ENCODE measurements around the gene ZNF19. TPM values are rescaled to one million over a fixed set of nuclear protein-coding genes. Genes with fewer than 3 reads are reported as not detected.
"Not testable (repeated sequence)": the region's sequence is repeated elsewhere in the genome, so short reads cannot be mapped to it uniquely, and the experiment has no call there.

Gene ZNF19
- total RNA-seq: 1.8 and 2.8 TPM in 2 replicates

DNA sequence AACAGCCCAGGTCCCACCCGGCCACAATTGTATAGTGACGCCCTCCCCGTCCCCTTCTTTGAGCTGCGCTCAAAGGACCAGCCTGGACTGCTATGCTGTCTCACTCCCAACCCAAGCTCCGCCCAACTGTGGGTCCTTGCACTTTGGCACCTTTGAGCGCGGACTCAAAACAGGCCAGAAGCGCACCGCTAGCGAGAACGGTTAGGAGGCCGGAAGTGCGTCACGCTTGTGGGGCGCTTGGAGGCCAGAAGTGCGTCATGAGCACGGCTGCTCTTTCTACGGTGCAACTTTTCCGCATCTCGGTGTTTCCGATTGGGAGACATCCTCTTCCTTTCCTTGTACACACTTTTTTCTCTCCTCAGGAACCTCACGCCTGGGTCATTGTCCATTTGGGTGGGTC, at the start of gene ZNF19:
TSS of gene ZNF19 (minus strand) at position 203 of the 400 bp plus-strand sequence. CDS start 7,210 bp downstream, outside the sequence.
- intact Hi-C loops (cut with micrococcal nuclease): no loop called here

DNA sequence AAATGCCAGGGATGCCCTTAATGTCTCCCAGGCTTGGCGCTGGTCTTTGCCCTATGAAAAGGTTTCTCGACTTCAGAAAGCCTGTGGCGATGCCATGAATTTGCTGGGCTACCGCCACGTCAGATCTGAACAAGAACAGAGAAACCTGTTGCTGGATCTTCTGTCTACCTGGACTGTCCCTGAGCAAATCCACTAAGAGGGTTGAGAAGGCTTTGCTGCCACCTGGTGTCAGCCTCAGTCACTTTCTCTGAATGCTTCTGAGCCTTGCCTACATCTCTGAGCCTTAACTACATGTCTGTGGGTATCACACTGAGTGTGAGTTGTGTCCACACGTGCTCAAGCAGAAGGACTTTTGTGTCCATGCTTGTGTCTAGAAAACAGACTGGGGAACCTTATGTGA, 48.5 kb upstream of the ZNF19 start:
- intact Hi-C loops (cut with micrococcal nuclease): loop anchor here (5.0 kb wide), 1 partner anchor 125 kb away; no protein-coding TSS in a partner anchor

DNA sequence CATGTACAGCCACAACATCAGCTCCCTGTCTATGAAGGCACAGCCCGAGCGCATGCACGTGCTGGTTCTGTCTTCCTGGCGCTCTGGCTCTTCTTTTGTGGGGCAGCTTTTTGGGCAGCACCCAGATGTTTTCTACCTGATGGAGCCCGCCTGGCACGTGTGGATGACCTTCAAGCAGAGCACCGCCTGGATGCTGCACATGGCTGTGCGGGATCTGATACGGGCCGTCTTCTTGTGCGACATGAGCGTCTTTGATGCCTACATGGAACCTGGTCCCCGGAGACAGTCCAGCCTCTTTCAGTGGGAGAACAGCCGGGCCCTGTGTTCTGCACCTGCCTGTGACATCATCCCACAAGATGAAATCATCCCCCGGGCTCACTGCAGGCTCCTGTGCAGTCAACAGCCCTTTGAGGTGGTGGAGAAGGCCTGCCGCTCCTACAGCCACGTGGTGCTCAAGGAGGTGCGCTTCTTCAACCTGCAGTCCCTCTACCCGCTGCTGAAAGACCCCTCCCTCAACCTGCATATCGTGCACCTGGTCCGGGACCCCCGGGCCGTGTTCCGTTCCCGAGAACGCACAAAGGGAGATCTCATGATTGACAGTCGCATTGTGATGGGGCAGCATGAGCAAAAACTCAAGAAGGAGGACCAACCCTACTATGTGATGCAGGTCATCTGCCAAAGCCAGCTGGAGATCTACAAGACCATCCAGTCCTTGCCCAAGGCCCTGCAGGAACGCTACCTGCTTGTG, 47.8 kb upstream of the ZNF19 start:
- intact Hi-C loops (cut with micrococcal nuclease): loop anchor here (5.0 kb wide), 1 partner anchor 125 kb away; no protein-coding TSS in a partner anchor

DNA sequence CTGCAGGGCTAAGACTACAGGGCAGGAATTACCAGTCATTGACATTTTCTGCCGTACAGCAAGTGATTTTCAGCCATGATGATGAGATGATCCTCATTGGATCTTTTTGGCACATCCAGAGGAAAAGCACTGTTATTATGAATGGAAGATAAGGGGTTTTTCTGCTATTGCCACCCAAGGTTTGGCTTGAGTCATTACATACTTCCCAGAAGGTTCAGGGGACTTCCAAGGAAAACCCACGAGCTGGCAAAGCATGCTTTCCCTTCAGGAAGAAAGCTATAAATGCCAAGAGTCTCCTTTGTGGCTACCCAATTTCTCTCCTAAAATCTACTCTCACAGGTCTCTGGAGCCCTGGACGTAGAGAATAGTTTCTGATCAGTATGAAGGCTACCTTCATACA, 43.2 kb upstream of the ZNF19 start:
- intact Hi-C loops (cut with micrococcal nuclease): no loop called here

DNA sequence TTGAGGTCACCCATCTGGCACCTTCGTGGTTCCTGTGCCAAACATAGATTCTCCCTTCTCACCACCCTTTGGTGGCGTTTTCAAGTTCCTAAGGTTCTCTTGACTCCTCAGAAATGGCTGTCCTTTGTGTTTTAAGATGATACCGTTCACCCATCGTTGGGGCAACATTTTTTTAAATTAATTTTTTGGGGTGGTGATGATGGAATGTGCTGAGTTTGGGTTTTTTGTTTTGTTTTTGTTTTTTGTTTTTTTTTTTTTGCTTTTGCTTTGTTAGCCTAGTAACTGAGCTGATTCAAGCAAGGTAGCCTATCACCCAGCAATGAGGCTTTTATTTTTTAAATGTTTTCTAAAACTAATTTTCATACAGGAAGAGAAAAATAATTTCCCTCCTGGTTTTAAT, 39.7 kb upstream of the ZNF19 start:
- intact Hi-C loops (cut with micrococcal nuclease): no loop called here

DNA sequence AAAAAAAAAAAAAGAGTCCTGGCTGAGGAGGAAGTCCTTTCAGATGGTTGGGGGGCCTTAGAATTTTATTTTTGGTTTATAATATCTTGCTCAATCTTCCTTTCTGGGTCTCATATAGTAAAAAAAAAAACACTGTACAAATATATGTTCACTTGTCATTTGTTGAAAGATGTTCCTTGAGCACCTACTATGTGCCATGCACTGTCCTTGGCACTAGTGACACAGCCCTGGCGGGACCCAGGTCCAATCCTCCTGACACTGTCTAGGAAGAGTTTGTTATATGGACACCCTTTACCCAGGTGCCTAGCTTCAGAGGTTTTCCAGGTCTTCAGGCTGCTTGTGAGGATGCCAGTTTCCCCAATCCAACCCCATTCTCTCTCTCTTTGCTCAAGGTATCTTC, 39.1 kb upstream of the ZNF19 start:
- intact Hi-C loops (cut with micrococcal nuclease): no loop called here

DNA sequence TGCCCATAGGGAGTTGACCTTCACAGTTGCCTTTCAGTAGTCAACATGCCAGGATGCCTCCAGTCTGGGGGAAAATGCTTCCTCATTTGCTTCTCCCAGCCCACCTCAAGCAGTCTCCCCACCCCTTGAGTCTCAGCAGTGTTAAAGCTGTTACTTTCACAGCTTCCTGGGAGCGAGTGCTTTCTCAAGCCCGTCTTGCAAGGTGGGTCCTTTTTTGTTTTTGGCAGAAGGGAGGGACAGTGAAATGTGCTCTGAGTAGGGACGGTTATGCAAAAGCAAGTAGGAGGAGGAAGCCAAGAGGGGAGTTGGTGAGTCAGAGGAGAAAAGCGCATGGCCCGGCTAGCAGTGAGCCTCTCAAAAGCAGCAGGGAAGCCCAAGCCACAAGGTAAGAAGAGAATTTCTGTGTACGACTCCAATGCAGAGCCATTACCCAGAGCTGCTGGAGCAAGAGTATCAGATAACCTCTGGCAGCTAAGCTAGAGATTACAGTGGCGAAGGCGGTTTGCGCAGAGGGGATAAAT, 37.0 kb upstream of the ZNF19 start, which contains the start of gene CHST4:
TSS of gene CHST4 (plus strand) at position 316 of the 521 bp plus-strand sequence. CDS start 10,252 bp downstream, outside the sequence.
- intact Hi-C loops (cut with micrococcal nuclease): no loop called here

DNA sequence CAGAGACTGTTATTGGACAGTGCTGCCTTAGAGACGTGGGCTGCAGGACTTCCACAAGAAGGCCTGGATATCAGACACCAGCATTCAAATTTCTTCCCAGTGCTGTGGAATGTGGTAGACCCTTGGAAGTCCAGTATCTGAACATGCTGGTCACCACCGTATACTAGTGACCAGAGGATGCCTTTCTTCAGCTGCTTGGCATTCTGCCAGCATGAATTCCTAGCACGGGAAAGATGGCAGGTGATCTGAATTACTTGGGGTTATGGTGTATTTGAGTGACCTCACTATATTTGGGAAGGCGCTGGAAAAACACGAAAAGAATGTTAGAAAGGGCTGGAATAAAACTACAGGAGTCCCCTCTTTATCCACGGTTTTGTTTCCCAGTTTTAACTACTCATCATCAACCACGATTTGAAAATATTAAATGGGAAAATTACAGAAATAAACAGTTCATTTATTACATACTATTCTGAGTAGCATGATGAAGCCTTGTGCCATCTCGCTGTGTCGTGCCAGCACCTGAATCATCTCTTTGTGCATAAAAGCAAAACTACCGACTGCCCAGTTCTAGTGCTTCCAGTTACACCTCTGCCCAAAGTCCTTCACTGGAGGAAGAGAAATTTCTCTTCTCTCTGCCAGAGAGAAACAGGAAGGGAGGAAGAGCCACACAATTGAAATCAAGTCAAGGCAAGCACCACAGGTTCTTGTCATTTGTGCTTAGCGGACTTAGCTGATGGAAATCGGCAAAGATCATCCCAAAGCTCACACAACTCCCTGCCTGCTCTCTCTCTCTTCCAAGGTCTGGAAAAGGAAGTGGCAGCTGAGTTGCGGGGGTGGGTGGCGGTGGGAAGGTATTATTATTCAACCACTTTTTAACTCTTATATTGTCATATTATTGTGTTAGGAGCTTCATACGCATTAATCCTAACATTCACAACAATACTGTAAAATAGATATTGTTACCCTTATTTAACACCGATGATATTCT, 35.7 kb upstream of the ZNF19 start:
- intact Hi-C loops (cut with micrococcal nuclease): no loop called here

DNA sequence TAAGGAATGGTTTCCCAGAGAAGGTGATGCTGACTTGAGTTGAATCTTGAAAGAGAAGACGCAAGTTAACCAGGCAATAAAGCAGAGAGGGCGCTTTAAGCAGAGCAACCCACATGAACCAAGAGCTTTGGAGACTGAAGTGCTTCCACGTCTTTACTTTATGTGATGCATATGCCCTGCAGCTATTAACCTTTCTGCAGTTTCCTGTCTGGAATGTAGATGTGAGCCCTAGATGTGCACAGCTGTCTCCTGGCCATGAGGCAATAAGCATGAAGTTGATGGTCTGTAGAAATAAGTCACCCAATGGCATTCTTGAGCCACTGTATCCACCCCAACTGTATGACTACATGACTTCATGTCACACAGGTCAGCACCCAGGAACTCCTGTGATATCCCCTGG, 31.4 kb upstream of the ZNF19 start:
- intact Hi-C loops (cut with micrococcal nuclease): no loop called here

DNA sequence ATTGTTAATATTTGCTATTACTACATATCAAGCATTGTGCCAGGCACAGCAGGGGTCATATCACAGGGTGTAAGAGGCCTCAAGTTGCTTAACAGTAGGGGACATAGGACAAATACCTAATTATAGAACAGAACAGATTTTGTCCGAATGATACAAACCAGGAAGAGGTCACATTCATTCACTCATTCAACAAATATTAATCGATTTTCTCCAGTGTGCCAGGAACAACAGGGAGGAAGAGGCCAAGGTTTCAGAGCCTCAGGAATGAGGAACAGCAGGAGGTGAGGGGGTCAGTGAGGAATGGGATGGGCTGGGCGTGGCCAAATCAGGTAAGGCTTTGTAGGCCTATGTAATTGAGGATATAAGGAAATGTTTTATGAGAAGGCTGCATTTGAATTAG, 25.9 kb upstream of the ZNF19 start:
- intact Hi-C loops (cut with micrococcal nuclease): no loop called here

DNA sequence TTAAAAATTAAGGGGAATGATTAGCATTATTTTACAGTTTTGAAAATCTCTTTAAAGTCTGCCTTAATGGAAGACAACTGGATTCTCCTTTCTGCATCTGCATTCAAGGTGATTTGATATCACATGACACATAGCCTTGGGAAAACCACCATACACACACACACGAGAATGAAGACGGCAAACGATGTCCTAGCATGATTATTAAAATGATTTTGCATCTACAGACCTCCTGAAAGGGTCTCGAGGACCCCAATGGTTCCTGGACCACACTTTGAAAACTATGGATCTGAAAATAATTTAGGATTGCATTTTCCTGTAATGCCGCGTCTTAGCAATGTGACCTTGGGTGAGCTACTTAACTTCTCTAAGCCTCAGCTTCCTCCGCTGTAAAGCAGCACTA, 25.4 kb upstream of the ZNF19 start:
- intact Hi-C loops (cut with micrococcal nuclease): no loop called here

DNA sequence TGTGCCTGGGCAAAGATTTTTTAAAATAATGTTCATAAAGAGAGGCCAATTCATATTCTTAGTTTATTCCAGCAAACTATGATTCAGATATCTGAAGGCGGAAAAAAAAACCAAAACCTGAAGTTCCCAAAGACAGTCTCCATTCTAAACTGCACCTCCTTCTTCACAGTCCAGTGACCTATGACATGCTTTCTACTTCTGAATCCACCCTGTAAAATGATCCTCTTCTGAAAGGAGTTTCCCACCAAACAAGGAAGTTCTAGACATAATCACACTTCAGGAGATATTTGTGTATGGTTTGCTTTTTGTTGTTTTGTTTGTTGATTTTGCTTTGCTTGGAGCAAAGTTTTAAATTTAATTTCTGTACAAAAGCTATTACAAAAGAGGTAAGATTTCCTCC, 24.2 kb upstream of the ZNF19 start:
- intact Hi-C loops (cut with micrococcal nuclease): no loop called here

DNA sequence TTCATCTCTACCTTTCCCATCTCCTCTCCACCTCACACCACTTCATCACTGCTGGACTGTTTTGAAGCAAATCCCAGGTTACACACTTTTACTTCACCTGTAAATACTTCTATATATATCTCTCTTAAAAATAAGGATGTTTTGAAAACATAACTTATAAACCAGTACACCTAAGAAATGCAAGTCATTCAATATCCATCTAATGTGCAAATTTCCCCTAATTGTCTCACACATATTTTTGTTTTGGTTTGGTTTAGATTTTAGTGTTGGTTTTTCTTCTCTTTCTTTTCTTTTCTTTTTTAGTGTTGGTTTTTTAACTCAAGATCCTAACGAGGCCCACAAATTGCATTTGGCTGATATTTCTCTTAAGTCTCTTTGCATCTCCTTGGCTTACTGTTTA, 17.9 kb upstream of the ZNF19 start:
- intact Hi-C loops (cut with micrococcal nuclease): no loop called here

DNA sequence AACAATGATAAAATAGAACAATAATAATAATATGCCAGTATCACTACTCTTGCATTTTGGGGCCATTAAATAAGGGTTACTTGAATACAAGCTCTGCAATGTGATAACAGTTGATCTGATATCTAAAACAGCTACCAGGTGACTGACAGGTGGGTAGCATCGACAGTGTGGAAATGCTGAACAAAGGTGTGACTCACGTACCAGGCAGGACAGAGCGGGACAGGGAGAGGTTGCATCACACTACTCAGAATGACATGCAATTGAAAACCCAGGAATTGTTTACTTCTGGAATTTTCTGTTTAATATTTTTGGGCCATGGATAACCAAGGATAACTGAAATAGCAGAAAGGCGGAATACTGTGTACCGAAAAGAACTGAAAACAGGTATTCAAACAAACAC, 15.8 kb upstream of the ZNF19 start:
- intact Hi-C loops (cut with micrococcal nuclease): no loop called here

DNA sequence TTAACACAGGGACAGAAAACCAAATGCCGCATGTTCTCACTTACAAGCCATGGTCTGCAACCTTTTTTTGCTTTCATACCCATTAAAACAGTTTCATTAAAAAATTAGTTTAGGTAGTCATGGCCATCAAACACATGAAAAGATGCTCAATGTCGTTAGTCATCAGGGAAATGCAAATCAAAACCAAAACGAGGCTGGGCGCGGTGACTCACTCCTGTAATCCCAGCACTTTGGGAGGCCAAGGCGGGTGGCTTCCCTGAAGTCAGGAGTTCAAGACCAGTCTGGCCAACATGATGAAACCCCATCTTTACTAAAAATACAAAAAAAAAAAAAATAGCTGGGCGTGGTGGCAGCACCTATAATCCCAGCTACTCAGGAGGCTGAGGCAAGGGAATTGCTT, 14.9 kb upstream of the ZNF19 start:
- intact Hi-C loops (cut with micrococcal nuclease): not testable (repeated sequence)

DNA sequence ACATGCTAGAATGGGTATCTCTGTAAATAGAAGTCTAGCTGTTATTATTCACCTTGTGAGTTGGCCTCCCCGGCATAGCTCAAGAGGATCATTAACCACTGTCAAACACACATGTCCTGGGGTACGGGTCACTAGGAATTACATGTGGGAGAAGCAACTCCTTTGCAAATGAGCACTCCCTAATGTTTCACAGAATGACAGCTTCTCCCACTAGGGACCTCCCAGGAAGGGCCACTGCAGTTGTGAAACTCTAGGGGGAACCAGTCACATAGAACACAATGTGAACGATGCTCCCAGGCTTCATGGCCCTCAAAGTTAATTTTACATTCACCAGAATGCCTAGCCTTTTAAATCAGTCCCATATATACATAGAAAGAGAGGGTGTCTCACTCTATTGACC, 12.4 kb upstream of the ZNF19 start:
- intact Hi-C loops (cut with micrococcal nuclease): no loop called here

DNA sequence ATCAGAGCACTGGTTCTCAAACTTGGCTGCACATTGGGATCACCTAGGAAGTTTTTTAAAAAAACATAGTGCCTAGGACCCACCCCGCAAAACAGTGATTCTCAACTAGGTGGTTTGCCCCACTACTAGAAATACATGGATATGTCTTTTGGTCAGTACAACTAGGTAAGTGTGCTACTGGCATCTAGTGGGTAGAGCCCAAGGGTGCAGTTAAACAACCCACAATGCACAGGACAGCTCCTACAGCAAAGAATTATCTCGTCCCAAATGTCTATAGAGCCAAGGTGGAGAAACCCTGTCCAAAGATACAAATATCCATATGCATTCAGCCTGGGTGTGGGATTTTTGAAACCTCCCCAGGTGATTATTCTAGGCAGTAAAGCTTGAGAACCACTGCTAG, 11.8 kb upstream of the ZNF19 start:
- intact Hi-C loops (cut with micrococcal nuclease): no loop called here

DNA sequence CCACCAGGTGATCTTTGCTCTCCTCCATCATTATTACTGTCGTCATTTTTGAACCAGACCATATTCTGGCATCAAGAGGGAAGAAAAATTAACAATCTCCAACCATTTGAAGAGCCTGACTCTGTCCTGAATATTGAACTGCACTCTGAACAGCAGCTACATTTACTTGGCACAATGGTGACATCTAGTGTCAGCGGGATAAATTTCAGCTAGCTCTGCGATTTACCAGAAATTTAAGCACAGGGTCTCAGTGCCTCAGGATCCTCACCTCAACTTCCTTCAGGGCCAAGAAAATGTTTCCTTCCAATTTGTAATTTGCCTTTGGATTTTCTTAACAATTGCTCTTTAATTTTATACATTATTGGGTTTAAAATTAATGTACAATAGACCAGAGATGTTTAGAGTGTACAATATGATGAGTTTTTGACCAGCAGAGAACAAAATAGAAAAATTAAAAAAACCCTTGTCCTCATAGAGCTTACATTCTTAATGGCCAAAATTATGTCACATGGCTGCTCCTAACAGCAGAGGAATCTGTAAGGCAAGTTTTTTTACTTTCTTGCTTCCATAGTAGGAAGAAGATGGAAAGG, 10.7 kb upstream of the ZNF19 start:
- intact Hi-C loops (cut with micrococcal nuclease): loop anchor here (1.0 kb wide), 1 partner anchor 88 kb away; no protein-coding TSS in a partner anchor

DNA sequence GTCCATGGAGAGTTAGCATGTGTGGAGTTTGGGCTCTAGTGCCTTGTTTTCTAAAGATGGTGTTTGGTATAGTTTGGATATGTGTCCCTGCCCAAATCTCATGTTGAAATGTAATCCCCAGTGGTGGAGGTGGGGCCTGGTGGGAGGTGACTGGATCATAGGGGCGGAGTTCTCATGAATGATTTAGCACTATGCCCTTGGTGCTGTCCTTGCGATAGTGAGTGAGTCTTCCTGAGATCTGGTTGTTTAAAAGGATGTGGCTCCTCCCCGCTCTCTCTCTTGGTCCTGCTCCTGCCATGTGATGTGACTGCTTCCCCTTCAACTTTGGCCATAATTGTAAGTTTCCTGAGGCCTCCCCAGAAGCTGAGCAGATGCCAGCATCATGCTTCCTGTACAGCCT, 8.9 kb upstream of the ZNF19 start:
- intact Hi-C loops (cut with micrococcal nuclease): no loop called here

DNA sequence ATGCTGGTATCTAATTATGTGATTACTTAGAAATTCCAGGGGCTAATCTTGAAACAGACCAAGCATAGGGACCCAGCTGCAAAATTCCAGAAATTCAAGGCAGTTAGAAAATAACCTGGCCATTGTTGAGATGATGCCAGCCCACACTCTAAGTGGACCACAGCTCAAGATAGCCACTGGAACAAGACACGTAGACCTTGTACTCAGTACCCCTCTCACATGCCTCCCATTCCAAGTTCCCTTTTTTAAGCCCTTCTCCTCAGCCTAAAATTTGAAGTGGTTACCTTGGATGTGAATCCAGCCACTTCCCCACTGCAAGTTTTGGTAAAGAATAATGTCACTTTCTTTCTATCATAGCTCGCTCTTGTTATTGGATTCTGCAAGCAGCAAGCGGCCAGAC, 4.1 kb upstream of the ZNF19 start:
- intact Hi-C loops (cut with micrococcal nuclease): no loop called here

DNA sequence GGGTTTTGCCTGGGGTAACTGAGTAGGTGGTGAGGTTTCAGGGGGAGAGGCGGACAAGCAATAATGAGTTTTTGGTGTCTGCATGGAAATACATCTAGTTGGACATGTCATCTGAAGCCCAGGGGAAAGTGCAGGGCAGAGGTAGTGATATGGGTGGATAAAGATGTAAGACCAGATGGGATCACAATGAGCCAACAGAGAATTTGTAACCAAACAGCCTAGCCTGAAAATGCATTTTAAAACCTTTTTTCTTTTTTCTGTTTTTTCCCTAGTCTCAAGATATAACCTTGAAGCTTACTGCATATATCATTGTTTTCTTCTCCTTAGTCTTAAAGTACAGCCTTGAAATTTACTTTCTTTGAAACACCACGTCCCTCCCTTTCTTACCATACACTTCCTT, 3.7 kb upstream of the ZNF19 start:
- intact Hi-C loops (cut with micrococcal nuclease): no loop called here
